Urinary bladder (tissue), 4 donors: ENCODE results near the gene NRXN3. TPM values are rescaled to one million over a fixed set of nuclear protein-coding genes. Genes with fewer than 3 reads are reported as not detected.

Experiments
- DNase-seq: peaks from one replicate; pipeline ENCODE4 v3.0.0-alpha.2; 2015; ENCODE audit errors: extremely low spot score
- H3K27ac ChIP-seq: one replicate; pipeline ENCODE4 v1.5.1; 2013; ENCODE audit warnings: low read depth, mild to moderate bottlenecking, moderate library complexity
- H3K36me3 ChIP-seq: one replicate; pipeline ENCODE4 v1.6.1; 2013; ENCODE audit warnings: mild to moderate bottlenecking, moderate library complexity; ENCODE audit not compliant: insufficient read depth
- H3K4me1 ChIP-seq: one replicate; pipeline ENCODE4 v1.6.1; 2013; ENCODE audit warnings: mild to moderate bottlenecking, moderate library complexity; ENCODE audit not compliant: insufficient read depth
- H3K4me3 ChIP-seq: one replicate; pipeline ENCODE4 v1.5.1; 2013; ENCODE audit warnings: low read depth, low read length
- WGBS: extraction: QIAGEN DNeasy Blood & Tissue Kit; methylation state at CpG from one replicate; pipeline ENCODE4 v1.1.7; 2013; 5-methylcytosine and 5-hydroxymethylcytosine counted together
- polyA plus RNA-seq: library from polyadenylated mRNA; stranded (reverse); fragments of 200-250 nt; gene quantifications from one replicate; pipeline ENCODE4 v1.2.3, GENCODE V29; 2013
- total RNA-seq: library from RNA; depleted of rRNA; stranded (reverse); fragments of >200 nt; gene quantifications from one replicate; pipeline ENCODE4 v1.2.3, GENCODE V29; 2014
- donor health status: healthy with polysubstance abuse.
- donor health status: healthy.

NRXN3 gene
- total and polyA plus RNA-seq, 2 donors: 3.9 to 6.7 TPM

GRCh38 chr14:78633752-78634151, 463.6 kb downstream of the NRXN3 start:
- H3K36me3 ChIP-seq: no peaks in the 10 kb centered on the region
- no peak overlapping the region for H3K4me3 ChIP-seq
- H3K27ac ChIP-seq: no peak overlapping the region
- no peak for DNase-seq
- no peaks in the 10 kb centered on the region for H3K4me1 ChIP-seq

- no peak for DNase-seq
- no peak overlapping the region for H3K27ac ChIP-seq
- H3K4me3 ChIP-seq: no peak overlapping the region
- no peaks in the 10 kb centered on the region for H3K36me3 ChIP-seq
- H3K4me1 ChIP-seq: no peaks in the 10 kb centered on the region
- 64% methylated on average over 2 of the region's 2 CpGs for WGBS
These were observed 467.3 kb downstream of the NRXN3 start for GRCh38 chr14:78637489-78637888.

GRCh38 chr14:78637908-78638475, 467.8 kb downstream of the NRXN3 start:
- no peaks in the 10 kb centered on the region for H3K36me3 ChIP-seq
- H3K27ac ChIP-seq: no peak overlapping the region
- DNase-seq: no peak
- H3K4me1 ChIP-seq: no peaks in the 10 kb centered on the region
- H3K4me3 ChIP-seq: no peak overlapping the region
- 23% methylated on average over 5 of the region's 5 CpGs for whole genome bisulfite sequencing

GRCh38 chr14:78638926-78639325, 468.8 kb downstream of the NRXN3 start:
- Histone ChIP-seq H3K27ac (no peak overlapping the region), H3K4me1 (no peaks in the 10 kb centered on the region), H3K36me3 (no peaks in the 10 kb centered on the region), H3K4me3 (no peak overlapping the region)
- WGBS: 54% methylated on average over 3 of the region's 3 CpGs
- no peak for DNase-seq

GRCh38 chr14:78644824-78645559, 474.8 kb downstream of the NRXN3 start:
- H3K4me3 ChIP-seq: no peak overlapping the region
- 64% methylated on average over 22 of the region's 22 CpGs for WGBS
- no peak overlapping the region for H3K27ac ChIP-seq
- no peak for DNase-seq
- H3K4me1 ChIP-seq: no peaks in the 10 kb centered on the region
- H3K36me3 ChIP-seq: no peaks in the 10 kb centered on the region

- Histone ChIP-seq H3K36me3 (no peaks in the 10 kb centered on the region), H3K27ac (no peak overlapping the region), H3K4me1 (no peaks in the 10 kb centered on the region), H3K4me3 (no peak overlapping the region)
- 87% methylated on average over 1 of the region's 1 CpG for WGBS
- DNase-seq: no peak
These were observed 482.6 kb downstream of the NRXN3 start for GRCh38 chr14:78652727-78653126.

GRCh38 chr14:78653173-78653572, 483.0 kb downstream of the NRXN3 start:
- 94% methylated on average over 1 of the region's 1 CpG for WGBS
- Histone ChIP-seq H3K36me3 (no peaks in the 10 kb centered on the region), H3K4me1 (no peaks in the 10 kb centered on the region), H3K27ac (no peak overlapping the region), H3K4me3 (no peak overlapping the region)
- no peak for DNase-seq

- no peak for DNase-seq
- Histone ChIP-seq H3K36me3 (no peaks in the 10 kb centered on the region), H3K4me3 (no peak overlapping the region), H3K27ac (no peak overlapping the region), H3K4me1 (no peaks in the 10 kb centered on the region)
- 67% methylated on average over 4 of the region's 4 CpGs for WGBS
These were observed 487.3 kb downstream of the NRXN3 start for GRCh38 chr14:78657451-78657850.

- Histone ChIP-seq H3K27ac (no peak overlapping the region), H3K4me3 (no peak overlapping the region), H3K36me3 (no peaks in the 10 kb centered on the region), H3K4me1 (no peaks in the 10 kb centered on the region)
- WGBS: 37% methylated on average over 1 of the region's 1 CpG
- no peak for DNase-seq
These were observed 494.7 kb downstream of the NRXN3 start for GRCh38 chr14:78664841-78665240.

GRCh38 chr14:78666336-78667056, 496.3 kb downstream of the NRXN3 start:
- H3K4me3 ChIP-seq: no peak overlapping the region
- no peak overlapping the region for H3K27ac ChIP-seq
- H3K36me3 ChIP-seq: peaks cover 2% of the 10 kb centered on the region
- no peak for DNase-seq
- WGBS: 52% methylated on average over 5 of the region's 5 CpGs
- H3K4me1 ChIP-seq: no peaks in the 10 kb centered on the region

GRCh38 chr14:78667141-78667540, 497.0 kb downstream of the NRXN3 start:
- 56% methylated on average over 1 of the region's 1 CpG for WGBS
- Histone ChIP-seq H3K4me1 (no peaks in the 10 kb centered on the region), H3K4me3 (no peak overlapping the region), H3K27ac (no peak overlapping the region), H3K36me3 (peaks cover 2% of the 10 kb centered on the region)
- DNase-seq: no peak

GRCh38 chr14:78673845-78674244, 503.7 kb downstream of the NRXN3 start:
- Histone ChIP-seq H3K4me1 (no peaks in the 10 kb centered on the region), H3K4me3 (no peak overlapping the region), H3K27ac (no peak overlapping the region), H3K36me3 (peaks cover 2% of the 10 kb centered on the region)
- DNase-seq: no peak
- 73% methylated on average over 3 of the region's 3 CpGs for WGBS

GRCh38 chr14:78674820-78675219, 504.6 kb downstream of the NRXN3 start:
- no peak overlapping the region for H3K4me3 ChIP-seq
- DNase-seq: no peak
- H3K36me3 ChIP-seq: peaks cover 2% of the 10 kb centered on the region
- no peaks in the 10 kb centered on the region for H3K4me1 ChIP-seq
- no peak overlapping the region for H3K27ac ChIP-seq

GRCh38 chr14:78683206-78683605, 513.0 kb downstream of the NRXN3 start:
- 49% methylated on average over 5 of the region's 5 CpGs for WGBS
- DNase-seq: no peak
- no peak overlapping the region for H3K27ac ChIP-seq
- H3K36me3 ChIP-seq: no peaks in the 10 kb centered on the region
- H3K4me1 ChIP-seq: no peaks in the 10 kb centered on the region
- no peak overlapping the region for H3K4me3 ChIP-seq
